PC-3 (cell line): ENCODE measurements around the gene SLC1A7. TPM values are rescaled to one million over a fixed set of nuclear protein-coding genes. Genes with fewer than 3 reads are reported as not detected.
A peak's percentile ranks its signal among the peaks of the same experiment; 100 is the strongest.

Experiments
- ATAC-seq: fragments of 200-7000 bp; cut with Tn5 transposase; 2 replicates; pipeline ENCODE4 v1.9.1; 2020; ENCODE audit warnings: mild to moderate bottlenecking, moderate library complexity
- BruUV-seq: library from RNA; stranded (reverse); fragments of 400-500 nt; replicated peaks from 2 replicates; lab custom pipeline; 2021; lab: Mats Ljungman, UMichigan
- CTCF ChIA-PET: fragments of 300-600 bp; sonication (Branson Sonifier 250); formaldehyde crosslinking; loops from one replicate; lab custom pipeline; 2022; ENCODE audit warnings: antibody characterized with exemption; lab: Charles Lee
- POLR2A ChIA-PET: fragments of 300-600 bp; sonication (Branson Sonifier 250); formaldehyde crosslinking; loops from one replicate; lab custom pipeline; 2022; ENCODE audit warnings: antibody characterized with exemption; ENCODE audit not compliant: unreplicated experiment; lab: Charles Lee
- DNase-seq: peaks from one replicate; pipeline ENCODE4 v3.0.0-alpha.2; 2015
- H2AFZ ChIP-seq: fragments of 300-600 bp; sonication (generic); 2 replicates; pipeline ENCODE4 v1.6.0; 2016; ENCODE audit warnings: antibody characterized with exemption, low read length
- H3F3A ChIP-seq: fragments of 300-600 bp; sonication (generic); one replicate; pipeline ENCODE4 v1.6.0; 2017; ENCODE audit warnings: antibody characterized with exemption, low read length, control low read depth, mild to moderate bottlenecking; ENCODE audit not compliant: unreplicated experiment
- H3K27ac ChIP-seq: fragments of 300-600 bp; sonication (generic); 2 replicates; pipeline ENCODE4 v1.5.1; 2016; ENCODE audit warnings: mild to moderate bottlenecking, low read length
- H3K27me3 ChIP-seq: fragments of 300-600 bp; sonication (generic); 2 replicates; pipeline ENCODE4 v1.6.1; 2016; ENCODE audit warnings: low read length, mixed read lengths
- H3K36me3 ChIP-seq: fragments of 300-600 bp; sonication (generic); 2 replicates; pipeline ENCODE4 v1.6.1; 2016; ENCODE audit warnings: low read depth, mixed run types, low read length, mixed read lengths
- H3K4me1 ChIP-seq: fragments of 300-600 bp; sonication (generic); 2 replicates; pipeline ENCODE4 v1.5.1; 2016; ENCODE audit warnings: low read length; ENCODE audit not compliant: insufficient read depth
- H3K4me2 ChIP-seq: fragments of 300-600 bp; sonication (generic); 2 replicates; pipeline ENCODE4 v1.6.0; 2016; ENCODE audit warnings: low read length
- H3K4me3 ChIP-seq: fragments of 300-600 bp; sonication (generic); 2 replicates; pipeline ENCODE4 v1.5.1; 2016; ENCODE audit warnings: mild to moderate bottlenecking, low read length, mixed read lengths
- H3K79me2 ChIP-seq: fragments of 300-600 bp; sonication (generic); 2 replicates; pipeline ENCODE4 v1.6.1; 2017; ENCODE audit warnings: low read length, mixed read lengths
- H3K9ac ChIP-seq: fragments of 300-600 bp; sonication (generic); 2 replicates; pipeline ENCODE4 v1.6.0; 2016; ENCODE audit warnings: mild to moderate bottlenecking, low read length
- H3K9me2 ChIP-seq: fragments of 300-600 bp; sonication (generic); replicated peaks from 2 replicates; pipeline ENCODE4 v1.6.1; 2016; ENCODE audit warnings: mixed run types, low read length, mixed read lengths
- H3K9me3 ChIP-seq: fragments of 300-600 bp; sonication (generic); 2 replicates; pipeline ENCODE4 v1.6.1; 2016; ENCODE audit warnings: low read length, mixed read lengths
- H4K20me1 ChIP-seq: fragments of 300-600 bp; sonication (generic); 2 replicates; pipeline ENCODE4 v1.6.1; 2016; ENCODE audit warnings: low read length, mixed read lengths
- CTCF ChIP-seq: fragments of 300-600 bp; sonication (generic); conservative IDR thresholded peaks from 2 replicates; pipeline ENCODE4 v1.5.1; 2017; ENCODE audit warnings: antibody characterized with exemption, low read depth, mild to moderate bottlenecking, low read length
- EZH2 ChIP-seq: fragments of 300-600 bp; sonication (generic); IDR thresholded peaks from one replicate; pipeline ENCODE4 v1.6.1; 2017; ENCODE audit warnings: antibody characterized with exemption, mild to moderate bottlenecking, low read length; ENCODE audit not compliant: unreplicated experiment
- EZH2phosphoT487 ChIP-seq: fragments of 300-600 bp; sonication (generic); IDR thresholded peaks from 2 replicates; pipeline ENCODE4 v1.6.1; 2018; ENCODE audit warnings: mild to moderate bottlenecking, antibody characterized with exemption, low read length, borderline replicate concordance
- intact Hi-C: fragments of 100-400 bp; cut with micrococcal nuclease; formaldehyde crosslinking; loops from 2 replicates; pipeline ENCODE4 v1.9.0; 2023
- total RNA-seq: library from RNA; depleted of rRNA; stranded (reverse); fragments of >200 nt; gene quantifications from 2 replicates; pipeline ENCODE4 v1.2.3, GENCODE V29; 2014

The SLC1A7 gene
- total RNA-seq, 1 experiment from 2014 or later: 0.26 TPM

GRCh38 chr1:53050310-53050709 lies 92.1 kb downstream of the SLC1A7 start:
- Histone ChIP-seq H4K20me1 (no peaks in the 10 kb centered on the region), H3K9me3 (no peaks in the 10 kb centered on the region), H2AFZ (no peak overlapping the region), H3K27me3 (no peaks in the 10 kb centered on the region), H3K4me3 (no peak overlapping the region), H3F3A (peaks cover 14% of the 10 kb centered on the region), H3K79me2 (no peaks in the 10 kb centered on the region), H3K4me1 (peaks cover 40% of the 10 kb centered on the region), H3K9ac (no peak overlapping the region), H3K27ac (peak overlapping the region; percentile 89; the same call in 1 of the 2 replicates), H3K9me2 (no peaks in the 10 kb centered on the region), H3K36me3 (peaks cover 18% of the 10 kb centered on the region; the same call in 1 of the 2 replicates), H3K4me2 (no peak overlapping the region)
- intact Hi-C loops: no loop called here
- BruUV-seq: no TSS peak
- ATAC-seq (no peak), DNase-seq (no peak)
- CTCF ChIA-PET: no interaction called here
- TF ChIP-seq EZH2phosphoT487: no peak
- TF ChIP-seq CTCF: no peak
- no peak for TF ChIP-seq EZH2
- POLR2A ChIA-PET: no interaction called here

GRCh38 chr1:53049574-53049967 lies 92.9 kb downstream of the SLC1A7 start:
- Histone ChIP-seq H4K20me1 (no peaks in the 10 kb centered on the region), H3K27me3 (no peaks in the 10 kb centered on the region), H3K9ac (peak overlapping the region; percentile 10; the same call in 1 of the 2 replicates), H3K9me2 (no peaks in the 10 kb centered on the region), H3K9me3 (no peaks in the 10 kb centered on the region), H3K36me3 (peaks cover 18% of the 10 kb centered on the region; the same call in 1 of the 2 replicates), H3K79me2 (no peaks in the 10 kb centered on the region), H3K4me1 (peaks cover 40% of the 10 kb centered on the region), H3K4me3 (no peak overlapping the region), H3F3A (peaks cover 14% of the 10 kb centered on the region), H2AFZ (no peak overlapping the region), H3K27ac (peak overlapping the region; percentile 89), H3K4me2 (no peak overlapping the region)
- ATAC-seq (no peak), DNase-seq (peak; percentile 32)
- TF ChIP-seq CTCF (no peak), EZH2 (no peak), EZH2phosphoT487 (no peak)
- intact Hi-C loops: loop anchor here (5.0 kb wide), 1 partner anchor 128 kb away; no protein-coding TSS in a partner anchor
- ChIA-PET CTCF (no interaction called here), POLR2A (no interaction called here)
- BruUV-seq: no TSS peak

- peaks cover 40% of the 10 kb centered on the region for H3K4me1 ChIP-seq
- ChIA-PET CTCF (interaction anchor here (0.6 kb wide), 1 partner anchor 23 kb away, joined by 6 read pairs; no protein-coding TSS in a partner anchor), POLR2A (no interaction called here)
- H3K9ac ChIP-seq: peak overlapping the region; percentile 25
- no peaks in the 10 kb centered on the region for H3K79me2 ChIP-seq
- DNase-seq: no peak
- intact Hi-C loops: loop anchor here (5.0 kb wide), 1 partner anchor 128 kb away; no protein-coding TSS in a partner anchor
- peaks cover 14% of the 10 kb centered on the region for H3F3A ChIP-seq
- H3K36me3 ChIP-seq: peaks cover 18% of the 10 kb centered on the region; the same call in 1 of the 2 replicates
- ATAC-seq: no peak
- H3K4me2 ChIP-seq: peak overlapping the region; percentile 57
- H3K27ac ChIP-seq: peak overlapping the region; percentile 89
- no peaks in the 10 kb centered on the region for H3K9me2 ChIP-seq
- no peaks in the 10 kb centered on the region for H4K20me1 ChIP-seq
- TF ChIP-seq EZH2 (no peak), CTCF (no peak), EZH2phosphoT487 (no peak)
- no peaks in the 10 kb centered on the region for H3K9me3 ChIP-seq
- no peak overlapping the region for H3K4me3 ChIP-seq
- no peak overlapping the region for H2AFZ ChIP-seq
- no peaks in the 10 kb centered on the region for H3K27me3 ChIP-seq
- no TSS peak for BruUV-seq
Measured at GRCh38 chr1:53048960-53049573, 93.4 kb downstream of the SLC1A7 start.
